GM10248 (cell line): Measurements from ENCODE around the gene KAZN.

Experiments used
- CTCF ChIA-PET: fragments of 300-600 bp; sonication (Branson Sonifier 250); formaldehyde crosslinking; extraction: SDS; loops from one replicate; lab custom pipeline; 2021; ENCODE audit warnings: antibody characterized with exemption; lab: Yijun Ruan, JAX
- POLR2A ChIA-PET: fragments of 350-650 bp; sonication (Branson Sonifier 250); formaldehyde crosslinking; extraction: SDS; loops from one replicate; lab custom pipeline; 2020; ENCODE audit warnings: antibody characterized with exemption; lab: Yijun Ruan, JAX
- DNase-seq: peaks from one replicate; pipeline ENCODE4 v3.0.0; 2012; ENCODE audit errors: extremely low spot score
- TF ChIP-seq, protein P1 (sequence below): IDR thresholded peaks from 2 replicates; pipeline ENCODE4 v1.5.1; 2012; ENCODE audit warnings: mild to moderate bottlenecking, low read depth; ENCODE audit errors: extremely low read depth, missing control alignments, control extremely low read depth

Gene KAZN

DNA sequence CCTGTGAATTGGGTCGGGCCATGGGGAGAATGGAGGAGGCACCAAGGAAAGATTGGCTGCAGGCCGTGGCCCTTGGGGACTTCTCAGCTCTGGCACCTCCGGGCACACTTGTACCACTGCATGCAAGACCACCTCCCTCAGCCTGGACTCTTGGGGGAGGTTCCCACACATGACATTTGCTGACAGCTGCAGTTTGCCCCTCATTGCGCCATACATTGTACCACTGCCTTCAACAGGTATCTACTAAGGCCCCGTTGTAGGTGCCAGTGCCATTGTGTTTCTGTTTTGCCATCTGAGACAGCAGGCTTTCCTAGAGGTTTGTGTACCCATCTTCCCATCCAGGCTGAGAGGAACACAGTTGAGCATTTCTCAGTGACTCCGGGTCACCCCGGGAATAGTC lies 395.7 kb downstream of the KAZN start:
- DNase-seq, result no peak
- ChIA-PET CTCF (no interaction called here), POLR2A (no interaction called here)
- TF ChIP-seq, protein P1, sequence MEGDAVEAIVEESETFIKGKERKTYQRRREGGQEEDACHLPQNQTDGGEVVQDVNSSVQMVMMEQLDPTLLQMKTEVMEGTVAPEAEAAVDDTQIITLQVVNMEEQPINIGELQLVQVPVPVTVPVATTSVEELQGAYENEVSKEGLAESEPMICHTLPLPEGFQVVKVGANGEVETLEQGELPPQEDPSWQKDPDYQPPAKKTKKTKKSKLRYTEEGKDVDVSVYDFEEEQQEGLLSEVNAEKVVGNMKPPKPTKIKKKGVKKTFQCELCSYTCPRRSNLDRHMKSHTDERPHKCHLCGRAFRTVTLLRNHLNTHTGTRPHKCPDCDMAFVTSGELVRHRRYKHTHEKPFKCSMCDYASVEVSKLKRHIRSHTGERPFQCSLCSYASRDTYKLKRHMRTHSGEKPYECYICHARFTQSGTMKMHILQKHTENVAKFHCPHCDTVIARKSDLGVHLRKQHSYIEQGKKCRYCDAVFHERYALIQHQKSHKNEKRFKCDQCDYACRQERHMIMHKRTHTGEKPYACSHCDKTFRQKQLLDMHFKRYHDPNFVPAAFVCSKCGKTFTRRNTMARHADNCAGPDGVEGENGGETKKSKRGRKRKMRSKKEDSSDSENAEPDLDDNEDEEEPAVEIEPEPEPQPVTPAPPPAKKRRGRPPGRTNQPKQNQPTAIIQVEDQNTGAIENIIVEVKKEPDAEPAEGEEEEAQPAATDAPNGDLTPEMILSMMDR, result no peak

DNA sequence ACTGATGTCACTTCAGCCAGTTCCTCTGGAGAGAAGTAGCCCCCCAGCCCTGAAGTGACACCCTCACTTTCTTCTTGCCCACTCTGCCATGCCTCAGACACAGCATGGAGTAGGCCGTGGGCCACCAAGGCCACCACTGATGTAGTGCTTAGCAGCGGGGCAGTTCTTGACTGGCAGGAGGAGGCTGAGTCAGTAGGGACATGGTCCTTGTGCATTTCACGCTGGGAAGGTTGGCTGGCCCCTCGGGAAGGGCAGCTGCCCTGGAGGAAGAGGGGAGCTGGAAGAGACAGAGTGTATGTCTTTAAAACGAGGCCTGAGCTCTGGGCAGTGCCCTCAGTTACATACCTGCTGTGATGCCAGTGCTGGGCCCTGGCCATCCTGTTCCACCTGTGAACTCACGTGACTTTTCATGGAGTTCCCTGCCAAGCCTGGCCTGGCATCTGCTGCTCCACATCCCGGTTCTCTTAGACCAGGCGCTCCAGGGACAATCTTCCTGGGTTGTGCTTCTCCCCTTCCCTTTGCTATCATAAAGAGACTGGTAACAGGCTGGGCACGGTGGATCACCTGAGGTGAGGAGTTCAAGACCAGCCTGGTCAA lies 396.5 kb downstream of the KAZN start:
- POLR2A ChIA-PET, result no interaction called here
- CTCF ChIA-PET, result interaction anchor here (1.4 kb wide), 1 partner anchor 52 kb away, joined by 4 read pairs; no protein-coding TSS in a partner anchor
- TF ChIP-seq, protein P1, result no peak

DNA sequence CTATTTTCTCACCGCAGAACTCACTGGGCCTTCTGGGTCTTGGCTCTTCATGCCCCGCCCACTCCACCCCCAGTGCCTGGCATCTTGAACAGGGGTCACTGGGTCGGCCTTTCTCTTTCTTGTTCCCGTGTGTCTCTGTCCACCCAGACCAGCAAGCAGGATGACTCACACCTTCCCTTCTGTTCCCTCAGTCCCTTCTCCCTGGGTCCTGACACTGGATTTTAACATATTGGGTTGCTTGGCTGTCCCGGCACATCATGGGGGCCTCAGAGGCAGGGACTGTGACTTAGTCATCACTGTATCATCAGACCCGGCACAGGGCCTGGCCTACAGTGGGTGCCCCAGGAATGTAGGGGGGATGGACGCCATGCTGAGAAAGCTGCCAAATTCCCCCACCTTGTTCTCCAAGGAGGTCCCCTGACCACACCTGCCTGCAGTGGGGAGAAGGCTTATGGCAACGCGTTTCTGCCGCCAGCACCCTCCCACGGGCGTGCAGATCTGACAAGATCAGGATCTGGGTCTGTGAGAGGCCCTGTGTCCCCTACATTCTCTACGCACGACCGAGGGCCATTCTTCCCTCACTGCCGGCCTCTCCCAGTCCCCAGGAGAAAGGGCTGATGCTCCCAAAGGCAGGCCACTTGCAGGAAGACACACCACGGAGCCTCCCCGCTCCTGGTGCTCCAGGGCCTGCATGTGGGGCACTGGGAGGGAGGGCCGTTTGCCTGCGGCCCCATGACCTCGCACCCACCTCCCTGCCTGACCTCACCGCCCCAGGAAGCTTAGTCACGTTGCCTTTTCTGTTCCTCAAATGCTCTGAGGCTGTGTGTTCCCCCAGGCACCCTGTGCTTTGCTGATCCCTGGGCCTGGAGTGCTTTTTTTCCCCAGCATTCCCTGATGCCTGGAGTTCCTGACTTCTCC lies 397.9 kb downstream of the KAZN start:
- DNase-seq, result peak; percentile 35
- TF ChIP-seq, protein P1, result no peak
- POLR2A ChIA-PET, result no interaction called here
- CTCF ChIA-PET, result no interaction called here

More for the DNA sequence above, 396.5 kb downstream of the KAZN start:
- DNase-seq, result no peak

DNA sequence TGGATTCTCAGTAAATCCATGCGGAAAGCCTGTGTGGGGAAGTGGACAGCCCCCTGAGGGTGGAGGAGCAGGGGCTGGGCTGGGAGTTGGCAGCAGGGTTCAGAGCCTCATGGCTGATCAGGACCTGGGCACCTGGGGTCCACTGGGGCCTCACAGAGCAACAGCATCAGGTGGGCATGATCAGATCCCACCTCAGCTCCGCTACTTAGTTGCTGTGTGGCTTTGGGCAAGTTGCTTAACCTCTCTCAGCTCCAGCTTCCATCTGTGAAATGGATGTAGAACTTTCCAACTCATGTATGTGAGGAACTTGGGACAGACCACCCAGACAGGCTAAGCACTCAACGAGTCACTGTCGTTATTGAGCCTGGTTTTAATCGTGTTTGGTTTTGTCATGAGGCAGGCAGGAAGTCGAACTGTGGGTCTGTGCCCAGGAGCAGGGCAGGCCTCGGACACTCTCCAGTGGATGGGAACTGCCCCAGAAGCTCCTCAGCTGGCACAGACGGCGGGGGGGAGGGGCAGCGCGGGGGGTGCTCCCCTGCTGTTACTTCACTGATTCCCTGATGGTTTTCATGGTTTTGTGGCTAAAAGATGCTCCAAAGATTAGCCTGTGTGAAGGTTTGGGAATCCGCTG lies 399.3 kb downstream of the KAZN start:
- TF ChIP-seq, protein P1, result no peak
- DNase-seq, result no peak
- ChIA-PET POLR2A (no interaction called here), CTCF (no interaction called here)

DNA sequence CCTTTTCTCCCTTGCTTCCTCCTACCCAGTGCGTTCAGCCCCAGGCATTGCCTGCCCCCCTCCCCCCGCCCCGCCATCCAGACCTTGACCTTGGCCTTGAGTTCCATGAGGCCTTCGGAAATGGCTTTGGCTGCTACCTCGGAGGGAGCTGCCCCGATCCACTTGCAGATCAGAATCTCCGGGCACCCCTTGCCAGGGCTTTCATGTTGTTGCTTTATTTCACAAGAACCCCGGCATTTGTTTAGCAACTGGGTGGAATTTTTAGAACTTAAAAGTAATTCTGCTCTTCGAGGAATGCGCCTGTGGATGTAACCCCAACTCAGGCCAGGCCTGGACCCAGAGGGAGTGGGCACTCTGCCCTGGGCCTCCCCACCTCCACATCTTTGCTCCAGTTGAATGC lies 401.0 kb downstream of the KAZN start:
- ChIA-PET POLR2A (no interaction called here), CTCF (no interaction called here)
- DNase-seq, result no peak
- TF ChIP-seq, protein P1, result no peak

DNA sequence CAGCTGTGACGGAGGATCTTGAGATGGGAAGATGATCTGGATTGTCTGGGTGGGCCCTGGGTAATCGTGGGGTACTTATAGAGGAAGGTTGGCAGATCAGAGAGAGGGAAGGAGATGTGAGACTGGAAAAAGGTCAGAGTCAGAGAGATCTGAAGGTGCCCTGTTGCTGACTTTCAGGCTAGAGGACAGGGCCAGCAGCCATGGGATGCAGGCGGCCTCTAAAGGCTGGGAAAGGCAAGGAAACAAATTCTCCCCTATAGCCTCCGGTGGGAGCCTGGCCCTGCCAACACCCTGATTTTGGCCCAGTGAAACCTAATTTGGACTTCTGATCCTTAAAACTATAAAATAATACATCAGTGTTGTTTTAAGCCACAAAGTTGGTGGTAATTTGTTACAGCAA lies 401.5 kb downstream of the KAZN start:
- DNase-seq, result no peak
- TF ChIP-seq, protein P1, result no peak
- ChIA-PET POLR2A (no interaction called here), CTCF (no interaction called here)
